ENCODE measurements around the gene RAB37. TPM values are rescaled to one million over a fixed set of nuclear protein-coding genes. Genes with fewer than 3 reads are reported as not detected.

RAB37 gene
- total and polyA plus RNA-seq, 2 of the 13 experiments (the other 11 are each of a cell fraction or from before 2014, with no cell fraction given), result 0.91 to 3.7 TPM

GRCh38 chr17:74736513-74737298 is at the start of gene RAB37 (continued):
- TF ChIP-seq NFE2L1 (CRISPR knock-in tag; IDR thresholded peaks at IDR 0.05; ENCODE audit: borderline replicate concordance) (no peak), TMF1 (CRISPR knock-in tag; IDR thresholded peaks at IDR 0.05; ENCODE audit: low read depth) (peak; percentile 61; the same call in 1 of the 2 replicates), ZSCAN20 (CRISPR knock-in tag; IDR thresholded peaks at IDR 0.05; ENCODE audit: borderline replicate concordance) (no peak), ZNF770 (CRISPR knock-in tag; IDR thresholded peaks at IDR 0.05) (peak; percentile 84), ZNF276 (CRISPR knock-in tag; IDR thresholded peaks at IDR 0.05; ENCODE audit: low read depth) (peak; percentile 66; the same call in 1 of the 2 replicates), CBFB (CRISPR knock-in tag; IDR thresholded peaks at IDR 0.05) (peak; percentile 51), ZBTB10 (CRISPR knock-in tag; IDR thresholded peaks at IDR 0.05; ENCODE audit: borderline replicate concordance) (peak; percentile 94), SSRP1 (CRISPR knock-in tag; IDR thresholded peaks at IDR 0.05) (no peak), ZNF609 (CRISPR knock-in tag; IDR thresholded peaks at IDR 0.05; ENCODE audit: borderline replicate concordance) (peak; percentile 85; the same call in 1 of the 2 replicates), MLX (CRISPR knock-in tag; IDR thresholded peaks at IDR 0.05) (peak; percentile 82), CREB3 (CRISPR knock-in tag; IDR thresholded peaks at IDR 0.05) (peak; percentile 44; the same call in 1 of the 2 replicates), EP300 (IDR thresholded peaks at IDR 0.05; ENCODE audit: low read depth in 2 of 2, low read length in 2 of 2) (peak; percentile 85 to 87), EP300 (CRISPR knock-in tag; IDR thresholded peaks at IDR 0.05; ENCODE audit: borderline replicate concordance) (peak; percentile 75; the same call in 1 of the 2 replicates), ZNF382 (CRISPR knock-in tag; IDR thresholded peaks at IDR 0.05; ENCODE audit: borderline replicate concordance) (no peak)

Measured in HepG2 (cell line).